Left ventricle myocardium superior (tissue), 1 donor: ENCODE measurements around the gene MCM3. TPM values are rescaled to one million over a fixed set of nuclear protein-coding genes. Genes with fewer than 3 reads are reported as not detected.

Source experiments
- ATAC-seq: fragments of 200-7000 bp; cut with Tn5 transposase; one replicate; pipeline ENCODE4 v1.9.1; 2020; ENCODE audit warnings: mild to moderate bottlenecking, moderate library complexity
- DNase-seq: peaks from one replicate; pipeline ENCODE4 v3.0.0-alpha.2; 2020
- intact Hi-C: fragments of 100-400 bp; cut with micrococcal nuclease; formaldehyde crosslinking; loops from one replicate; pipeline ENCODE4 v1.11.0; 2022
- total RNA-seq: library from RNA; stranded (reverse); fragmentation: NEBNext Ultra II Directional; extraction: Animal tissue kit (Norgen Biotek cat#: 25700); gene quantifications from one replicate; pipeline ENCODE4 v1.2.1, GENCODE V29; 2021
- donor health status: DM: no; HTN: yes; CAD: no; lungs with severe emphysema.

The MCM3 gene
- total RNA-seq, 1 donor from 2014 or later: 21.8 TPM

DNA sequence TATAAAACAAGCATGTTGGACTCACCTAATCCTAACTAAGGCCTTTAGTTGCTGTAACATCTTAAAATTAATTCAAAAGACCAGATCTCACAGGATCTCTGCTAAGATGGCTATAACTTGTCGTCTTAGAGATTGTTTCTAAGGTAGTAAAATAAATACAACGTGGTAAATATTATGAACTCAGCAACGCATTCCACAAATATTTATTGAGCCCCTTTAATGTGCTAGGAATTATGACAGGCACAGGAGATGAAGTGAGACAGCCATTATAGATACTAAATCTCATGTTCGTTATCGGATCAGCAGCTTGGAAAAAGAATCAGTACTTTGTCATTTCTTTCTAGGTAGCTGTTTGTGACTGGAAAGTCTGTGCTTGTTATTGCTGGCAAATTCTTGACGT, 20.9 kb upstream of the MCM3 start:
- ATAC-seq: peak; percentile 18
- intact Hi-C loops: no loop called here
- DNase-seq: no peak

DNA sequence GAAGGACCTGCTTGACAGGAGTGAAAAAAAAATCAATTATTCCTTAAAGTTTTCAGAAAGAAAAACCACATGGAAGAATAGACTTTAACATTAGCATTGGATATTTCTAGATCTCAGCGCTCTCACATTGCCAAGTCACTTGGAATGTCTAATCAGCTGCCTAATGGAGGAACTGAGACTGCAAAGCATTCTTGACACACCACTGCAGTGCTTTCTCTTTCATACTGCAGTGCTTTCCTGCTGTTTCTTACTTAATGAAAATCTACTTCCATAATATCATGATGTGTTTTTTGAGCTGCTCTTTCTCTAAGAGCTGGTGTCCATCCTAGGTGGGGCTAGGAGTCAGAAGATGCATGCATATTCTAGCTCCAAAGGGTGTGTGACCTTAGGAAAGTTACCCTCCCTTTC, 20.4 kb upstream of the MCM3 start:
- ATAC-seq (peak; percentile 87), DNase-seq (no peak)
- intact Hi-C loops: no loop called here

DNA sequence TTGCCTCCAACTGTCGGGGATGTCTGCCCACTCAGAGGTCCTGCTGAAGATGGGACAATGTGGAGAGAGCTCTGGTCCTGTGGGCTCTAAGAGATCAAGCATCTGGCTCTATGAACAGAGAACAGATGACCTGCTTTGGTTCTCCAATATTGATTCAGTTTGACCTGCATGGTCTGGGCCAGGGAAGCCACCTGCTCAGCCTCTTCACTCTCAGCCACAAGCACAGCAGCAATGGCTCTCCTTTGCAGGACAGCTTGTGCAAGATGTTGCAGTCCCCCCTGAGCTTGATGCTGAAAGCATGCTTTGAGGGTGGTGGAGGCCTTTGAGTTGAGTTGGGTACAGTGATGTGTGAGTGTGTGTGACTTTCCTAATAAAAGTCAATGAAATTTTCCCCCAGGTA, 18.6 kb upstream of the MCM3 start:
- intact Hi-C loops: no loop called here
- DNase-seq: no peak
- no peak for ATAC-seq

GRCh38 chr6:52301326-52301725, 16.8 kb upstream of the MCM3 start:
- no peak for ATAC-seq
- intact Hi-C loops: no loop called here
- DNase-seq: no peak

- intact Hi-C loops: no loop called here
- ATAC-seq (no peak), DNase-seq (no peak)
Measured at GRCh38 chr6:52300489-52300931, 16.0 kb upstream of the MCM3 start.

DNA sequence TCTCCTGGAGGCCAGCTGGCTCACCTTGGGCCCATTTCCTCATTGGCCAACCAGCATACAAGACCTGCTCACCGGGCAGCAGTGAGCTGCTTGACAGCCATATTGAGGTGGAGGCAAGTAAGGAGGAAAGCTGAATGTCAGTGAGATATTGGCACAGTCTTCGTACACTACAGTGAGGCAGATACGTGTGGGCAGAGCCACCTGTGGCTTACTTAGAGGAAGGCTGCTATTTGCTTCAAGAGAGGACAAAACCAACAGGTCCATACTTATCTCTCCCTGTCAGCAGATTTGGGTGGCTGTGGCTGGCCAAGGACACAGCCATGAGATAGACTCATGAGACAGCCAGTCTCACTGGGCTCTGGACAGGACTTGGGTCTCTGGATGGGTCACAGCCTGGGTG, 15.1 kb upstream of the MCM3 start:
- intact Hi-C loops: no loop called here

GRCh38 chr6:52297433-52297832, 12.9 kb upstream of the MCM3 start:
- ATAC-seq (no peak), DNase-seq (no peak)
- intact Hi-C loops: no loop called here

More for the DNA sequence above, 15.1 kb upstream of the MCM3 start:
- ATAC-seq (no peak), DNase-seq (no peak)

GRCh38 chr6:52293067-52293466, 8.5 kb upstream of the MCM3 start:
- ATAC-seq: no peak
- intact Hi-C loops: no loop called here

DNA sequence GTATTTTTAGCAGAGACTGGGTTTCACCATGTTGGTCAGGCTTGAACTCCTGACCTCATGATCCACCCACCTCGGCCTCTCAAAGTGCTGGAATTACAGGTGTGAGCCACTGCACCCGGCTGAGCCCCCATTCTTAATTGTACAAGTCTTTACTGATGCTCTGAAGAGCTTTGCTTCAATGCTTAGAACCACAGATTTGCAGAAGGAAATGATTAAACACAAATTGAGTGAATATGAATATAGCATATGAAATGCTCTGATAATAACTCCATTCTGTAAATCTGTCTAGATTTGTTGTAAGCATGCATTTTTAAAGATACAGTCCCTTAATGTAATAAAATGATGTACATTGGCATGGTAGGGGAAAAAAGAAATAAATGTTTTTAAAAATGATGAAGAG, 4.3 kb upstream of the MCM3 start:
- DNase-seq: no peak
- ATAC-seq: no peak
- intact Hi-C loops: loop anchor here (5.0 kb wide), 1 partner anchor 113 kb away; no protein-coding TSS in a partner anchor

More at GRCh38 chr6:52293067-52293466, 8.5 kb upstream of the MCM3 start:
- no peak for DNase-seq

GRCh38 chr6:52288216-52288615, 3.7 kb upstream of the MCM3 start:
- ATAC-seq (no peak), DNase-seq (no peak)
- intact Hi-C loops: loop anchor here (5.0 kb wide), 1 partner anchor 114 kb away; no protein-coding TSS in a partner anchor

GRCh38 chr6:52286798-52287432, 2.4 kb upstream of the MCM3 start:
- DNase-seq: peak; percentile 76
- ATAC-seq: no peak
- intact Hi-C loops: loop anchor here (5.0 kb wide), 1 partner anchor 115 kb away; no protein-coding TSS in a partner anchor

DNA sequence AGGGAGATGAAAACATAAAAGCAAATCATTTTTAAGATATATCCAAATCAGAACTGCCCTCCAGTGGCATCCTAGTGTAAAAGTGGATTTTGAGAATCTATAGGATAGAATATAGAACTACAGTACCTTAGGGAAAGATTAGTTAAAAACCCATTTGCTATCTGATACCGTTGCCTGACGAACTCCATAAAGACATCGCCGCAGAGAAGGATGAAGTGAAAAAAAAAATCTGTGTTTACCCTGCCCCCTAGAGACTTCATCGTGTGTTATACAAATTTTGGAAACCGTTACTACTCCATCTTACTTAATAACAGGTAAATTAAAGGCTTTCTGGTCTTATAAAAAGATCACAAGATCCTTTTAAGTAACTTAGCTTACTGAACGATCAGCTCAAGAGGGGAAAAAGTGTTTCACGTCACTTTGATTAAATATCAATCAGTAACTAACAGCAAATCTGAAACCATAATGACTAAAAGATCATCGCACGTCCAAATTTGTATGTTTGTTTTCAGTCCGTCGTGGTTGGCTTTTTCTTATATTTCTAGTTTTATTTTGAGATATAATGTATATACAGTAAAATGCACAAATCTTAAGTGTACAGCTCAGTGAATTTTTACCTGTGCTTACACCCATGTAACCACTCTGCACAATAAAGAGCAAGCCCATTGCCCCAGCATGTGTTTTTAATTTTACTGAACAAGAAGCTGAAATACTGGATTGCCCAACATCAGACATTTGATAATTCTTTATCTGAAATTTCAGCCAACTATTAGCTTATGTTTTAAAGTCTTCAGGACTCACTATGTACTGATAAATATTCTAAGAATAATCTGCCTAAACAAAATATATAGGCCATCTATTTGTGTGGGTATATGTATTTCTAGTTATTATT, 881 bp upstream of the MCM3 start:
- ATAC-seq (peak; percentile 7), DNase-seq (no peak)
- intact Hi-C loops: loop anchor here (5.0 kb wide), 1 partner anchor 117 kb away; no protein-coding TSS in a partner anchor

GRCh38 chr6:52284131-52284459, 447 bp downstream of the MCM3 start:
- ATAC-seq (no peak), DNase-seq (no peak)
- intact Hi-C loops: no loop called here

DNA sequence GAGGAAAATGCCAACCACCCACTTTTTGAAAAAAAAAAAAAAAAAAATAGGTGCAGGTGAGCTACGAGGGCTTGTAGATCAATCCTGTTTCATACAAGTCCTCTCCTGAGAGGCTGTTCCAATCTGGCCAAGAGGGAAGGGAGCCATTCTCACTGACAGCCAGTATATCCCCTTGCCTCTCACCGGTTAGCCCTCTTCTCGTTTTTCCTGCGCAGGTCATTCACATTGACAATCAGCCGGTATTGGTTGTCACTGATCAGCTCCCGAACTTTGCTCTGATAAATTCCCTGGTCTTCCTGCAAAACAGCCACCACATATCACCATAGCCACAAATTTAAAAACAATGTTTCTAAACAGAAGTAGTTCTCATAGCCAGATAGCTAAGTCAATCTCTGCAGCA, 1.4 kb downstream of the MCM3 start:
- intact Hi-C loops: no loop called here
- no peak for ATAC-seq

DNA sequence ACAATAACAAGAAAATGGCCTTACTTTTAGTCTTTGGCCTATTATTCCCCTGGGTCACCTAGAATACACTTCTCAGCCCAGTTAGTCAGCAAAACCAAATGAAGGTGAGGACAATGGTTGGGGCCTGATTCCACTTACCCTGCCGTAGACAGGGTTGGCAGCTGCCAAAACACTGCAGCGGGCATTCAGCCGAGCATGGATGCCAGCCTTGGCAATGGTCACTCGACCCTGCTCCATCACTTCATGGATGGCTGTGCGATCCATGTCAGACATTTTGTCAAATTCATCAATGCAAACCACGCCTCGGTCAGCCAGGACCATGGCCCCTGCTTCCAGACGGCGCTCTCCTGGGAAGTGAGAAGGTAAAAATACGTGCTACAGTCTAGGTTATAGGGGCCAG, 8.4 kb downstream of the MCM3 start:
- DNase-seq: no peak
- ATAC-seq: no peak
- intact Hi-C loops: no loop called here

More for the DNA sequence above, 1.4 kb downstream of the MCM3 start:
- no peak for DNase-seq

GRCh38 chr6:52271852-52272460, 12.6 kb downstream of the MCM3 start:
- intact Hi-C loops: no loop called here
- ATAC-seq (no peak), DNase-seq (no peak)

DNA sequence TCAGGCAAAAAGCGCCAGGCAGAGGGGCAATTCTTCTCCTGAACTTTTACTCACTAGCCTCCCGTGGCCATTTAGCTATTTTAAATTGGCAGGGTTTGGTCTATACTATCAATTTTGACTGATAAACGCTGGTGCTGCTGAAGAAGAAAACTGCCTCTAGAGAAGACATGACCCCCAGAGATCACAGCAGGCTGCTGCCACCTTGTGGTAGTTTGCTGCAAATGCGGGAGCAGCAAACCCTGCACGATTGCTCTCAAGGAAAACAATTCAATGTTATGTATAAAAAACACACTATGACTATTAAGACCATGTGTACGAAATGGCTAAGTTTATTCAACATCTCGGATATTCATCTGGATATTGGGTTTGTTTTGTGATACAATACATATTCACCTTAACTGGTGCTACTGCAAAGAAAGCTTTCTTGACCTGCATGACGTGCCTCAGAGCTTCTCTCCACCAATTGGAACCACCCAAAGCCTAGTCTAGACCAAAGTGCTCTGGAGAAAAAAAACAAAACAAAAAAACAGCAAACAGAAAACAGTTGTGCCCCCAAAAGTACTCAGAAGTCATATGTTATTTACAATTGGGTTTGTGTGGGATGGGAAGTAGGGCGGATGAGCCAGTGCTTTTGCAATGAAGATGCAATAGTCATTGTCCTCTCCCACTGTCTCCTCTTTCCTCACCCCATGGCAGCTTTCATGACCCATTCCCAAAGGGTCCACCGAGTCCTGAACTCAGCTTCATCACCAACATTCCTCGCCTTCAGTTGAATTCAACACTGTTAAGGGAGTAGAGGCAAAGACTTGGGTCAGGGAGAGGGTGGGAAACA, 20.6 kb downstream of the MCM3 start:
- intact Hi-C loops: no loop called here
- DNase-seq: peak; percentile 54
- peak; percentile 66 for ATAC-seq

DNA sequence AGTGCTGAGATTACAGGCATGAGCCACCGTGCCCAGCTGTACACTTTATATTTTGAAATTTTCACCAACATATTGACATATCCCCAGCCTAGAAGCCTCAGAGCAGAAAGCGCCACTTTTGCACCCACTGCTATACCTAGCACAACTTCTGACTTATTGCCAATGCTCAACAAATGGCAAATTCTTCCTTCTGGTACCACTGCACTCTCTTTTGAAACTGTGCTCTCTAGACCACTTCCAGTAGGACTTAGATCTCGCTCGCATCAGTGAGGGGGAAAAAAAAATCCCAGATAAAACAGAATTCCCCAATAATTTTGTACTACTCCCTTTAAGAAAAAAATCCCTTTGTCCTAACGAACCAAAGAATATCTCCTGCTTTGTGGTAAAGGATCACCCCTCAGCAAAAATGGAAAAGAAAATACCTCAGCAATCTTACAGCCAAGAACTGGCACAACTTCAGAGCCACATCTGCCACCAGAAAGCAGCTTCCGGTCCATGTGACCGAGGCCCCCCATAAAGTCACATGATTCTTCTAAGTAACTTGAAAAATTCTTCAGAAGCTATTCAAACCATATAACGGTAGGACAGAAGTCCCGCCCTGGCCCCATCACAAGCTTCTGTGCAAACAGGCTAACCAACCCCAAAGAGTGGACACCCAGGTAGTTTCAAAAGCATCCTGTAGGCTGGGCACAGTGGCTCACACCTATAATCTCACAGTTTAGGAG, 21.8 kb downstream of the MCM3 start:
- ATAC-seq (no peak), DNase-seq (no peak)
- intact Hi-C loops: no loop called here

DNA sequence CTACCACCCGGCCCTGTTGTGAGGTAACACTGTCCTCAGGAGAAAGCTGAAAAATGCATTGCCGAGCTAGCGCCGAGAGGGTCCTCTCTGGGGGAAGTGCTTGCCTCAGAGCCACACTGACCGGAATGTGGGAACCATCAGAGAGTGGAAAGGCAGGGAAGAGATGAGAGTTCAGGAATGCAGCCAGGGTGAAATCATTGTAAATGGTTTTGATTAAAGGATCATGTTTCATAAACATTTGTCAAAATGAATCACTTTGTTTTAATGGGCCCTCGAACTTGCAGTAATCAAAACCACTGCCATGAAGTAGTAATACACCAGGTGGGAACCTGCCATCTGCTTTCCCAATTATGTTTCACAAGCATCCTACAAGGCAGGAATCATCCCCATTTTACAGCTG, 23.3 kb downstream of the MCM3 start:
- ATAC-seq (no peak), DNase-seq (no peak)
- intact Hi-C loops: no loop called here
